ENCODE measurements around the gene ATXN7L3.
A peak's percentile ranks its signal among the peaks of the same experiment; 100 is the strongest.

Gene ATXN7L3

DNA sequence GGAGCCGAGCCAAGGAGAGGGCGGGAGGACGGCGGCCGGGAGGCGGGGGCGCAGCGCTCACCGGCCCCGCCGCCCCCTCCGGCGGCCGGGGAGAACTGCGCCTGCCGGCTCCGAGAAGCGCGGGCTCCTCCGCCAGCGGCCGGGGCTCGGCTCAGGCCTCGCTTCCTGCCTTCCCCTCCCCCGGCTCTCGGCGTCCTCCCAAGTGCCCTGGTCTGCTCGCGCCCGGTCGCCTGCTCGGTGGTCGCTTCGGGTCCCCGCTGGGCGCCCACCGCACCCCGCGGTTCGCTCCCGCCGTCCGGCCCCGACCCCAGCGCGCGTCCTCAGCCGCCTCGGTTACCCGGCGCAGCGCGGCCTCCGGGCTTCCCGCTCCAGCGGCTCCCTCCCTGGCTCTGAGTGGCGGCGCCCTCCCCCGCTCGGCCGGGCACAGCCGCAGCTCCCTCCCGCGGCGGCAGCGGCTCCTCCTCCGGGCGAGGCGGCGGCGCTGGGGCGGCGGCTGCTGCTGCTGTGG, 19.5 kb upstream of the ATXN7L3 start:
- Histone ChIP-seq H3K9me3 (ENCODE audit: insufficient read depth, low read length, severe bottlenecking) (no peaks in the 10 kb centered on the region), H2AFZ (ENCODE audit: low read depth, low read length) (peak overlapping the region; percentile 64), H3K27ac (ENCODE audit: low read length) (peak overlapping the region; percentile 95), H3K4me2 (ENCODE audit: insufficient read depth, low read length) (peak overlapping the region; percentile 49), H3K9ac (ENCODE audit: low read depth, low read length) (peak overlapping the region; percentile 98), H3K27me3 (ENCODE audit: insufficient read depth, low read length, poor library complexity) (no peaks in the 10 kb centered on the region), H3K4me1 (ENCODE audit: insufficient read depth, low read length) (peaks cover 31% of the 10 kb centered on the region), H3K4me3 (ENCODE audit: low read depth in 1 of 2, low read length in 2 of 2) (peak overlapping the region; percentile 62 to 75; a peak in 3 of 4 replicates), H3K36me3 (ENCODE audit: insufficient read depth, low read length) (peaks cover 37% of the 10 kb centered on the region), H4K20me1 (ENCODE audit: insufficient read depth, low read length) (peaks cover 33% of the 10 kb centered on the region), H3K79me2 (ENCODE audit: insufficient read depth, low read length) (peaks cover 68% of the 10 kb centered on the region)
- DNase-seq = peak; percentile 65
- TF ChIP-seq EZH2 (IDR thresholded peaks at IDR 0.05; ENCODE audit: borderline replicate concordance, low read depth, low read length, severe bottlenecking) = no peak
- TF ChIP-seq, protein P1, sequence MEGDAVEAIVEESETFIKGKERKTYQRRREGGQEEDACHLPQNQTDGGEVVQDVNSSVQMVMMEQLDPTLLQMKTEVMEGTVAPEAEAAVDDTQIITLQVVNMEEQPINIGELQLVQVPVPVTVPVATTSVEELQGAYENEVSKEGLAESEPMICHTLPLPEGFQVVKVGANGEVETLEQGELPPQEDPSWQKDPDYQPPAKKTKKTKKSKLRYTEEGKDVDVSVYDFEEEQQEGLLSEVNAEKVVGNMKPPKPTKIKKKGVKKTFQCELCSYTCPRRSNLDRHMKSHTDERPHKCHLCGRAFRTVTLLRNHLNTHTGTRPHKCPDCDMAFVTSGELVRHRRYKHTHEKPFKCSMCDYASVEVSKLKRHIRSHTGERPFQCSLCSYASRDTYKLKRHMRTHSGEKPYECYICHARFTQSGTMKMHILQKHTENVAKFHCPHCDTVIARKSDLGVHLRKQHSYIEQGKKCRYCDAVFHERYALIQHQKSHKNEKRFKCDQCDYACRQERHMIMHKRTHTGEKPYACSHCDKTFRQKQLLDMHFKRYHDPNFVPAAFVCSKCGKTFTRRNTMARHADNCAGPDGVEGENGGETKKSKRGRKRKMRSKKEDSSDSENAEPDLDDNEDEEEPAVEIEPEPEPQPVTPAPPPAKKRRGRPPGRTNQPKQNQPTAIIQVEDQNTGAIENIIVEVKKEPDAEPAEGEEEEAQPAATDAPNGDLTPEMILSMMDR (IDR thresholded peaks at IDR 0.05; ENCODE audit: borderline replicate concordance, extremely low read depth, low read length, poor library complexity, severe bottlenecking) = peak; percentile 55
- ATAC-seq (ENCODE audit: insufficient read depth, low read depth) = peak; percentile 33

DNA sequence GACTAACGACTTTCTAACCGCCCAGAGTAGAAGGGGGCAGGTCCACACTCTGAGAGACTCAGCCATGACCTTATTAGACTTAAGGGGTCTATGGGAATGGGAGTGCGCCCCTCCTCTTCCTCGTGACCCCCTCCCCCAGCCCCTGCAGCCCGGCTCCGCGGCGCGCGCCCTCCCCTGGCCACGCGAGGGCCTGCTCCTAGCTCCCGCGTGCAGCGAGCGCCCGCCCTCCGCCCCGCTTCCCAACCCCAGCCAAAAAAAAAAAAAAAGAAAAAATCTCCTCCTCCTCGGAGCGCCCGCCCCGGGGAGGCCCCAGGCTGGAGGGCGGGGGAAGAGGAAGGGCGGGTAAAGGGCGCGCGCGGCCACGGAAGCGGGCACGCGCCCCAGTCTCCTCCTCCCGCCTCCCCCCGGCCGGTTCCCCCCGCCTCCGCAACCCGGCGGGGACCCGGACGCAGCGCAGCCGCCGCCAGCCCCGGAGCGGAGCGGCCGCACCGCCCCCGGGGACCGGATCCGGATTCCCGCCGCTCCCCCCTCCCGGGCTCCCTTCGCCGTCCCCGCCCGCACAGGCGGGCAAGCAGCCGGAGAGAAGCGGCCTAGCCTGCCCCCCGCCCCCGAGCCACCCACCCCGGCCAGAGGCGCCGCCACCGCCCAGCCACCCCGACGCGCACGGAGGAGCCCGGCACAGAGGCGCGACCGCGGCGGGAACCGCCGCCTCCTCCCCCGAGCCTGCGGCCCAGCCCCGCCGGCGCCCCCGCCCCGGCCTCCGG, 18.8 kb upstream of the ATXN7L3 start:
- Histone ChIP-seq H3K79me2 (ENCODE audit: insufficient read depth, low read length) (peaks cover 68% of the 10 kb centered on the region), H4K20me1 (ENCODE audit: insufficient read depth, low read length) (peaks cover 33% of the 10 kb centered on the region), H3K9me3 (ENCODE audit: insufficient read depth, low read length, severe bottlenecking) (no peaks in the 10 kb centered on the region), H2AFZ (ENCODE audit: low read depth, low read length) (peak overlapping the region; percentile 69), H3K36me3 (ENCODE audit: insufficient read depth, low read length) (peaks cover 43% of the 10 kb centered on the region), H3K27ac (ENCODE audit: low read length) (peak overlapping the region; percentile 95), H3K4me1 (ENCODE audit: insufficient read depth, low read length) (peaks cover 31% of the 10 kb centered on the region), H3K4me2 (ENCODE audit: insufficient read depth, low read length) (peak overlapping the region; percentile 81), H3K4me3 (ENCODE audit: low read depth in 1 of 2, low read length in 2 of 2) (peak overlapping the region; percentile 38 to 75; a peak in 3 of 4 replicates), H3K27me3 (ENCODE audit: insufficient read depth, low read length, poor library complexity) (no peaks in the 10 kb centered on the region), H3K9ac (ENCODE audit: low read depth, low read length) (peak overlapping the region; percentile 98)
- TF ChIP-seq EZH2 (IDR thresholded peaks at IDR 0.05; ENCODE audit: borderline replicate concordance, low read depth, low read length, severe bottlenecking) = no peak
- TF ChIP-seq, protein P1 (IDR thresholded peaks at IDR 0.05; ENCODE audit: borderline replicate concordance, extremely low read depth, low read length, poor library complexity, severe bottlenecking) = peak; percentile 73
- ATAC-seq (ENCODE audit: insufficient read depth, low read depth) = peak; percentile 52
- peak; percentile 89 for DNase-seq

DNA sequence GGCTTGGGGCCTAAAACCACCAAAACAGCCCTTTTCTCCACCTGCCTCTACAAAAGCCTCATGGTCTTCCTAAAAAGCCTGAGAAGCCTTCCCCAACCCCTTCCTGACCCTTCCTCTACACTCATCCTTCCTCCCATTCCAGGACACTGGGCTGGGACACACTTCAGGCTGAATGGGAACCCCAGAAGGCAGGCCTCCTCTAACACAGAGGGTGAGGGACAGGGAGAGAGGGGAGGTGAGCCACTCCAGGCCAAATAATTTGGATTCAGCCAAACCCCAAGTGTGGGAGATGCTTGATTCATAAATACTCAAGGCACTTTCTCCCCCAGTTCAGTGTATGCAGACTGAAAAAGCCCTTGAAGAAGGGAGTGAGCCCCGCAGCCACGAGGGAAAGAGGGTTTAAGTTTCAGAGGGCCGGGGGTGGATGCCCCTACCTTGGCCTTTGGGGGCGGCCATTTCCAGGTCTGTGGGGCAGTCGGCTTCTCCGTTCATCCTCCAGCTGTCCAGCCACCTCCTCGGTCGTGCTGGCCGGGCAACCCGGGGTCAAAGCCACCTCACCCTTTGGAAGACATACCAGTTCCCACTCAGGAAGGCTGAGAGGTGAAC, 18.2 kb upstream of the ATXN7L3 start:
- H3K27ac ChIP-seq (ENCODE audit: low read length) = peak overlapping the region; percentile 91

More for the DNA sequence above, 18.2 kb upstream of the ATXN7L3 start:
- Histone ChIP-seq H4K20me1 (ENCODE audit: insufficient read depth, low read length) (peaks cover 36% of the 10 kb centered on the region), H3K36me3 (ENCODE audit: insufficient read depth, low read length) (peaks cover 50% of the 10 kb centered on the region), H3K9ac (ENCODE audit: low read depth, low read length) (peak overlapping the region; percentile 75), H3K27me3 (ENCODE audit: insufficient read depth, low read length, poor library complexity) (no peaks in the 10 kb centered on the region), H3K9me3 (ENCODE audit: insufficient read depth, low read length, severe bottlenecking) (no peaks in the 10 kb centered on the region), H2AFZ (ENCODE audit: low read depth, low read length) (peak overlapping the region; percentile 69), H3K4me1 (ENCODE audit: insufficient read depth, low read length) (peaks cover 31% of the 10 kb centered on the region), H3K4me2 (ENCODE audit: insufficient read depth, low read length) (peak overlapping the region; percentile 81), H3K79me2 (ENCODE audit: insufficient read depth, low read length) (peaks cover 68% of the 10 kb centered on the region), H3K4me3 (ENCODE audit: low read depth in 1 of 2, low read length in 2 of 2) (peak overlapping the region; percentile 38 to 75; a peak in 3 of 4 replicates)
- no peak for DNase-seq
- no peak for ATAC-seq (ENCODE audit: insufficient read depth, low read depth)
- TF ChIP-seq EZH2 (IDR thresholded peaks at IDR 0.05; ENCODE audit: borderline replicate concordance, low read depth, low read length, severe bottlenecking) = no peak
- TF ChIP-seq, protein P1 (IDR thresholded peaks at IDR 0.05; ENCODE audit: borderline replicate concordance, extremely low read depth, low read length, poor library complexity, severe bottlenecking) = no peak

All from DND-41 (cell line).